AG10803 (cell line): ENCODE data around the gene SRA1.

Source experiments
- DNase-seq: peaks from one replicate; pipeline ENCODE4 v3.0.0; 2010; ENCODE audit warnings: low read depth
- H3K4me3 ChIP-seq: 2 replicates; pipeline ENCODE4 v1.5.1; 2011; ENCODE audit warnings: mild to moderate bottlenecking, low read length, control low read depth
- CTCF ChIP-seq: conservative IDR thresholded peaks from 2 replicates; pipeline ENCODE4 v1.5.1; 2011; ENCODE audit warnings: mild to moderate bottlenecking, low read length, control low read depth, inconsistent platforms

Gene SRA1

GRCh38 chr5:140545606-140546005 lies 11.7 kb downstream of the SRA1 start:
- no peak for DNase-seq
- H3K4me3 ChIP-seq: no peak overlapping the region
- no peak for TF ChIP-seq CTCF

DNA sequence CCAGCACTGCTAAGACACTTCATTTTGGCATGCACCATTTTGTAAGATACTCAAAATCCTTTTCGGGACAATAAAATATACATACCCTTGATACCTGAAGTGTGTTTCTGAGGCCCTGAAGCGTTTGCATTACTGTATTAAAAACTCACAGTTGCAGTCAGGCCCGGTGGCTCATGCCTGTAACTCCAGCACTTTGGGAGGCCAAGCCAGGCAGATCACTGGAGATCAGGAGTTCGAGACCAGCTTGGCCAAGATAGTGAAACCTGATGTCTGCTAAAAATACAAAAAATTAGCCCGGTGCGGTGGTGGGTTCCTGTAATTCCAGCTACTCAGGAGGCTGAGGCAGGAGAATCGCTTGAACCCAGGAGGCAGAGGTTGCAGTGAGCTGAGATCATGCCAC lies 12.3 kb downstream of the SRA1 start:
- DNase-seq: no peak
- no peak overlapping the region for H3K4me3 ChIP-seq
- TF ChIP-seq CTCF: no peak

DNA sequence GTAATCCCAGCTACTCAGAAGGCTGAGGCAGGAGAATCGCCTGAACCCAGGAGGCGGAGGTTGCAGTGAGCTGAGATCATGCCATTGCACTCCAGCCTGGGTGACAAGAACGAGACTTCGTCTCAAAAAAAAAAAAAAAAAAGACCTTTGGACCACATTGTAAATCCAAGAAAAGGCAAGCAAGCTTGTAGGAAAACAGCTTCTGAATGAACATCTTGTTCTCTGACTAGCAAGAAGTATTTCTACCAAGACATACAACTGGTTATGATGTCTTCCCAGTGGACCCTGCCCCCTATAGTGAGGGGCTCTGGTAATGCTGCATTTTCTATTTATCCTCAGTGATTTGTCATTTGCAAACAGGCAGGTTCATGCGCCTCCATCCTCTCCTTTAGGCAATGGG lies 14.3 kb downstream of the SRA1 start:
- no peak for DNase-seq
- no peak overlapping the region for H3K4me3 ChIP-seq
- no peak for TF ChIP-seq CTCF

- H3K4me3 ChIP-seq: no peak overlapping the region
- TF ChIP-seq CTCF: no peak
- DNase-seq: no peak
Observed at GRCh38 chr5:140540227-140540626, 17.0 kb downstream of the SRA1 start.

DNA sequence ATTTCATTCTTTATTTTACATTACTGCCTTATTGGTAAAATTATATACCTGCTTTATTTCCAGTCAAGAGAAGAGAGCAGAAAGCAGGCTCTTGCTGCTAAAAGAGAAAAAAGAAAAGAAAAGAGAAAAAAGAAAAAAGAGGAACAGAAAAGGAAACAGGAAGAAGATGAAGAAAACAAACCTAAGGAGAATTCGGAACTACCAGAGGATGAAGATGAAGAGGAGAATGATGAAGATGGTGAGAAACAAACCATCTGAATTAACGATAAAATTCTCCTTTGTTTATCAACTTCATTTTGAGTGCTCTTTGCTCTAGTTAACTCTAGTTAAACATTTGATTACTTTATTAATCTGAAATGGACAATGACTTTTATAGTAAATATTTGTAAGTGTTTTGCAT lies 33.3 kb downstream of the SRA1 start:
- H3K4me3 ChIP-seq: no peak overlapping the region
- TF ChIP-seq CTCF: no peak
- no peak for DNase-seq

DNA sequence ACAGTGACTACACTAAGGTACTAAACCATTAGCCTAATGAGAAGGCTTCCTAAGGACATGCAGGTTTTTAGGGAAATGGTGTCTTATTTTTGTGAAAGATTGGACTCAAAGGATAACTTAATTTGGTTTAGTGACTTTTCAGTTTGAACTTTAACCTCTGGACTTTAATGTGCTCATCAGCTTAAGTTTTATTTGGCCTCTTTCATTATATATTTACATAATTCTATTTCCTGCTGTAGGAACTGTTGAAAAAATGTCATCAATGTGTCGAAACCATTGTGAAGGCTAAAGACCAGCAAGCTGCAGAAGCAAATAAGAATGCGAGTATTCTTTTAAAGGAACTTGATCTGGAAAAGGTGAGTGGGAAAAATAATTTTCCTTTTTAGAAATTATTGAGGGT lies 44.1 kb downstream of the SRA1 start:
- DNase-seq: no peak
- TF ChIP-seq CTCF: no peak
- H3K4me3 ChIP-seq: no peak overlapping the region

GRCh38 chr5:140509898-140510297 lies 47.4 kb downstream of the SRA1 start:
- H3K4me3 ChIP-seq: no peak overlapping the region
- no peak for TF ChIP-seq CTCF
- DNase-seq: no peak
